Stimulated activated CD8-positive, alpha-beta memory T cell treated with anti-CD3 and anti-CD28 coated beads, Interleukin-12 subunit alpha, Interleukin-12 subunit beta, amount 100 ng/mL, for 1 hour (primary cell): Measurements from ENCODE around the gene CTSF.

Experiments
- DNase-seq: peaks from one replicate; pipeline ENCODE4 v3.0.0-alpha.2; 2020; ENCODE audit warnings: low read depth

The CTSF gene

GRCh38 chr11:66532784-66533183 lies 35.6 kb downstream of the CTSF start:
- no peak for DNase-seq

DNA sequence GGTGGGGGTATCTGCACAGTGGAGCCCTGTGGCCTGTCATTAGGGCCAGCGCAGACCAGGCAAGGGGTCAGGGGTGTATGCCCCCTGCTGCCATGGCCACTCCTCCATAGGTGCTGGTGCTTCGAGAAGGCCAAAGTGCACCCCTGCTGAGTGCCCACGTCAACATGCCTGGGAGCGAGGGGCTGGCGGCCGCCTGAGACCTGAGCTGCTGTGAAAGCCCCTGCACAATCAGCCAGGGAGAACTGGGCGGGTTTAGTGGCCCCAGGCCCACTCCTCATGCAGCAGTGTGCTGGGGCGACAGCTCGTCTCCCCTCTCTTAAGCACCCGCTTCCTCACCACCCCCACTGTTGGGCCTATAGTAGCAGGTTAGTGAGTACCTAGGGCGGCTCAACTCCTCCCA lies 36.6 kb downstream of the CTSF start:
- DNase-seq, result no peak

GRCh38 chr11:66530927-66531709 lies 37.3 kb downstream of the CTSF start:
- DNase-seq, result no peak

- no peak for DNase-seq
These were observed 38.8 kb downstream of the CTSF start for GRCh38 chr11:66529655-66530054.

DNA sequence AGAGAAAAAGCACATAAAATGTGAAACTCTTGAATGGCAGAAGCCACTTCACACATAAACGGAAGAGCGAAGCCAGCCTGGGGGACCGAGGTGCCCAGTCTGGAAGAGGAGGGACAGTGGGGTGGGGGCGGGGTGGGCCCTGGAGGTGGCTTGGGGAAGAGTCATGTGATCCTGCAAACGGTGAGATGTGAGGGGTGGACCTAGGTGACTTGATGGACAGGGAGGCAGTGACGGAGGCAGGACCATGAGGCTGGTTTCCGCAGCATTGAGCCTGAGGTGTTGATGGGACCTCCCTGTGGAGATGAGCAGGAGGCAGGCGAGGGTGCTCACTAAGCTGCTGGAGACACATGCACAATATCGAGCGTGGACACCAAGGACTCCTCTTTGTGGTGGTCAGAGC lies 39.3 kb downstream of the CTSF start:
- DNase-seq, result no peak

GRCh38 chr11:66524304-66525040 lies 43.9 kb downstream of the CTSF start:
- DNase-seq, result no peak

GRCh38 chr11:66523611-66524010 lies 44.8 kb downstream of the CTSF start:
- DNase-seq, result no peak
